Body of pancreas (tissue), 4 donors: ENCODE measurements around the gene PDZD2.

Experiments used
- POLR2A ChIP-seq, 3 donors: fragments of 450-650 bp; IDR thresholded peaks; one replicate each; pipeline ENCODE4 v1.6.1; 2016; ENCODE audit warnings: antibody characterized with exemption in 3 of 3, mild to moderate bottlenecking in 2 of 3
- TF ChIP-seq, protein P1 (sequence below), 7 experiments: fragments of 450-650 bp in 4 of 7; fragments of 200-600 bp in 3 of 7; sonication (generic) in 3 of 7; IDR thresholded peaks; one replicate each; pipeline ENCODE4 v1.5.1; 2016 to 2019; ENCODE audit warnings: antibody characterized with exemption in 7 of 7

DNA sequence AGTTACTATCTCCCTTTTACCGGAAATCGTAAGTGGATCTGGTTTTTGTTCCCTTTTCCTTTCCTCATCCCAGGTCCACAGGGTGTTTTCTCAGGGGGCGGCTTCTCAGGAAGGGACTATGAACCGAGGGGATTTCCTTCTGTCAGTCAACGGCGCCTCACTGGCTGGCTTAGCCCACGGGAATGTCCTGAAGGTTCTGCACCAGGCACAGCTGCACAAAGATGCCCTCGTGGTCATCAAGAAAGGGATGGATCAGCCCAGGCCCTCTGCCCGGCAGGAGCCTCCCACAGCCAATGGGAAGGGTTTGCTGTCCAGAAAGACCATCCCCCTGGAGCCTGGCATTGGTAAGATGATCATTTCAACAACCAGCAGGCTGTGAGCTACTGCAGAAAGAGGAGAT, 459.4 kb downstream of the PDZD2 start:
- no peak for TF ChIP-seq POLR2A (IDR thresholded peaks at IDR 0.05)
- TF ChIP-seq, protein P1, sequence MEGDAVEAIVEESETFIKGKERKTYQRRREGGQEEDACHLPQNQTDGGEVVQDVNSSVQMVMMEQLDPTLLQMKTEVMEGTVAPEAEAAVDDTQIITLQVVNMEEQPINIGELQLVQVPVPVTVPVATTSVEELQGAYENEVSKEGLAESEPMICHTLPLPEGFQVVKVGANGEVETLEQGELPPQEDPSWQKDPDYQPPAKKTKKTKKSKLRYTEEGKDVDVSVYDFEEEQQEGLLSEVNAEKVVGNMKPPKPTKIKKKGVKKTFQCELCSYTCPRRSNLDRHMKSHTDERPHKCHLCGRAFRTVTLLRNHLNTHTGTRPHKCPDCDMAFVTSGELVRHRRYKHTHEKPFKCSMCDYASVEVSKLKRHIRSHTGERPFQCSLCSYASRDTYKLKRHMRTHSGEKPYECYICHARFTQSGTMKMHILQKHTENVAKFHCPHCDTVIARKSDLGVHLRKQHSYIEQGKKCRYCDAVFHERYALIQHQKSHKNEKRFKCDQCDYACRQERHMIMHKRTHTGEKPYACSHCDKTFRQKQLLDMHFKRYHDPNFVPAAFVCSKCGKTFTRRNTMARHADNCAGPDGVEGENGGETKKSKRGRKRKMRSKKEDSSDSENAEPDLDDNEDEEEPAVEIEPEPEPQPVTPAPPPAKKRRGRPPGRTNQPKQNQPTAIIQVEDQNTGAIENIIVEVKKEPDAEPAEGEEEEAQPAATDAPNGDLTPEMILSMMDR (IDR thresholded peaks at IDR 0.05) = no peak
